Umbilical cord (tissue), 2 donors: ENCODE results near the gene GPR37L1. TPM values are rescaled to one million over a fixed set of nuclear protein-coding genes. Genes with fewer than 3 reads are reported as not detected.
"Not testable (repeated sequence)": the region's sequence is repeated elsewhere in the genome, so short reads cannot be mapped to it uniquely, and the experiment has no call there.

Experiments used
- DNase-seq: peaks from one replicate; pipeline ENCODE4 v3.0.0-alpha.2; 2015; ENCODE audit warnings: low spot score
- total RNA-seq: library from RNA; depleted of rRNA; stranded (reverse); fragments of >200 nt; gene quantifications from one replicate; pipeline ENCODE4 v1.2.3, GENCODE V29; 2014; ENCODE audit warnings: low replicate concordance; ENCODE audit not compliant: insufficient read depth

GPR37L1 gene
- total RNA-seq, 1 donor from 2014 or later, result 0.24 TPM

- no peak for DNase-seq
Measured at GRCh38 chr1:202133496-202133895, 10.8 kb downstream of the GPR37L1 start.

- DNase-seq, result no peak
Measured at GRCh38 chr1:202133989-202134388, 11.3 kb downstream of the GPR37L1 start.

- DNase-seq, result no peak
Measured at GRCh38 chr1:202134645-202135172, 12.0 kb downstream of the GPR37L1 start.

- peak; percentile 68 for DNase-seq
Measured at GRCh38 chr1:202135221-202135721, 12.6 kb downstream of the GPR37L1 start.

- no peak for DNase-seq
Measured at GRCh38 chr1:202140833-202141232, 18.1 kb downstream of the GPR37L1 start.

DNA sequence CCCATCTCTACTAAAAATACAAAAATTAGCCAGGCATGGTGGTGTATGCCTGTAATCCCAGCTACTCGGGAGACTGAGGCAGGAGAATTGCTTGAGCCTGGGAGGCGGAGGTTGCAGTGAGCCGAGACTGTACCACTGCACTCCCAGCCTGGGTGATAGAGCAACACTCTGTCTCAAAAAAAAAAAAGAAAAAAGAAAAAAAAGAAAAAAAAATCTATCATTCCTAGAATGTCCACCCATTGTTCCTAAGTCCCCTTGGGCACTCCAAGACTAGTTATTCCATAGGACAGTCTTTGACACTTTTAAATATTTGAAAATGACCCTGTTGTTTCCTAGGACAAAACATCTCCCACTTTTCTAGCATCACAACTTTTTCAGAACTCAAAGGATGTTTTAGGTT is 18.8 kb downstream of the GPR37L1 start:
- not testable (repeated sequence) for DNase-seq

GRCh38 chr1:202143011-202143767 is 20.5 kb downstream of the GPR37L1 start:
- DNase-seq, result peak; percentile 64

GRCh38 chr1:202143768-202144401 is 21.2 kb downstream of the GPR37L1 start:
- DNase-seq, result no peak

DNA sequence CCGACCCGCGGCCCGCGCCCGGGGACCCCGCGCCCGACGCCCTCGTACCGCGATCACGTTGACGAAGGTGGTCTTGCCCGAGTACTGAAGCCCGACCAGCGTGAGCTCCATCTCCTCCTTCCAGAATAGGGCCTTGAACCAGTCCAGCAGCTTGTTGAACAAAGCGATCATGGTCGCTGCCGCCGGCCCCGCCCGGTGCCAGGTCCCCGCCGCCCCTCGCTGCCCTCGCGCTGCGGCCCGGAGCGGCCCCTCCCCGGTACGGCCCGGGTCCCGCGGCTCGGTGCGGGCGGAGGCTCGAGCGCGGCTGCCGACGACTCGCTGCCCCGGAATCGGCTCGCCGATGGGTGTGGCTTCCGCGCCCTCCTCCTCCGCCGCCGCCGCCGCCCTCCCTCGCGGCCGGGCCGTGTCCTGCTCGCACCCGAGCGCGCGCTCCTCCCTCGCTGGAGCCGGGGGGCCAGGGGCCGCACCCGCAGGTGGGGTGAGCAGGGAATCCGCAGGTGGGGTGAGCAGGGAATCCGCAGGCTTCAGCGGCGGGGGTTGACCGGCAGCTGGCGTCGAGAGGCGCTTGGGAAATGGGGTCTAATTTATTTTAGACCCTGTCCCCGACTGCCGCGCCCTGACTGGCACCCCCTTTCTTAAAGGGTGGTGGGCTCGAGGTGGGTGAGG is 21.8 kb downstream of the GPR37L1 start, which contains the start of gene ARL8A:
Gene ARL8A, minus strand, starts transcription at position 336 of the 666 bp plus-strand sequence. Its CDS starts 165 bp downstream, at position 171.
- peak; percentile 65 for DNase-seq

DNA sequence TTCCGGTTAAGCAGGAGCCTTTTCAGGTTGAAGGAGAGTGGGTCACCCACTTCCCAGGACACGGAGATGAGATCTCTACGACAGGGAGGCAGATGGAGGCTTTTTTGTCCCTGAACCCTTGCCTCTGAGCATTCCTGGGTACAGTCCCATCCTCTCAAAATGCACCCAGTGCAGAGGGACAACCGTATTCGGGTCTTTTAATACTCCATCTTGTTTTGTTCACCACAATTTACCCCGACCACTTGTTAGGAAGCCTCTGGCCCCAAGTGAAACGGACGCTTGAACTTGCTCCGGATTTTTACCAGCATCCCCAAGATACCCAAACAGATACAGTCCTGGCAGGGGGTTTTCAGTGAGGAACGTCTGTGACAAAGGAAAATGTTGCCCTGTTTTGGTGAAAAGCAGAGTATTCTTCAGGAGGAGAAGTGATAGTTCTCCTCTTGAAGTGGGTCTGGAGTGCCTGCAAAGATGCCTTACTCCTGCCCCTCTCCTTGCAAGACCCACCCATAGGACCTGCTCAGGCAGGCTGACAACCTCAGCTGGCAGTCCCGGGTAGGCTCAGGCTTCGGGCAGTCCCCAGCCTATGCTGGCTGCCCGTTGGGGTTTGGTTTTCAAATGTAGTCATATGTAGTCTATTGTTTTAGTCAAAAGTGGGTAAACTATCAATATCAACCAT is 22.5 kb downstream of the GPR37L1 start:
- no peak for DNase-seq

GRCh38 chr1:202145744-202146140 is 23.0 kb downstream of the GPR37L1 start:
- DNase-seq, result not testable (repeated sequence)

DNA sequence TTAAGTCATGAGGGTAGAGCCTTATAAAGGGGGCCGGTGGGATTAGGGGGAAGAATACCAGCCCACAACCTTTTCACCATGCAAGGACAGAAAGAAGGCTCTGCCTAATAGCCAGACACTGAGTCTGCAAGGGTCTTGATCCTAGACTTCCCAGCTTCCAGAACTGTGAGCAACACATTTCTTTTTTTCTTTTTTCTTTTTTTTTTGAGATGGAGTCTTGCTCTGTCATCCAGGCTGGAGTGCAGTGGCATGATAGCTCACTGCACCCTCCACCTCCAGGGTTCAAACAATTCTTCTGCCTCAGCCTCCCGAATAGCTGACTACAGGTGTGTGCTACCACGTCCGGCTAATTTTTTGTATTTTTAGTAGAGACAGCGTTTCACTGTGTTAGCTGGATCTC is 23.6 kb downstream of the GPR37L1 start:
- DNase-seq, result no peak

DNA sequence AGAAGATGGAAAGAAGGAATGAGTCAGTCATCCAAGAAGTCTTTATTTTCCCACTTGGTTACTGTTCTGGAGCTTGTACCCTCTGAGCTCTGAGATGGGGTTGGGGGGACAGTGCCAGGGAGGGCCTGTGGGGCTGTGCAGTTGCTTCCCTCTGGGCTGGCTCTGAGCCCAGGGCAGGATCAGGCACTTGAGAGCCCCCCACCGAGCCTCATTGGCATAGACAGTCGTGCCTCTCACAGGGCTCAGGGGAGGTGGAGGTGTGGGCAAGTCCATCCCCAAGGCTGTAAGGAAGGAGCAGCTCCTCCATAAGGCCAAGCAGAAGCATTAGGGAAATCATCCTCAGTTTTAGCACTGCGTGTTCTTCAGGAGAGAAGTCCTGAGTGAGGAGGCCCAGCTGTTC is 24.3 kb downstream of the GPR37L1 start:
- no peak for DNase-seq

DNA sequence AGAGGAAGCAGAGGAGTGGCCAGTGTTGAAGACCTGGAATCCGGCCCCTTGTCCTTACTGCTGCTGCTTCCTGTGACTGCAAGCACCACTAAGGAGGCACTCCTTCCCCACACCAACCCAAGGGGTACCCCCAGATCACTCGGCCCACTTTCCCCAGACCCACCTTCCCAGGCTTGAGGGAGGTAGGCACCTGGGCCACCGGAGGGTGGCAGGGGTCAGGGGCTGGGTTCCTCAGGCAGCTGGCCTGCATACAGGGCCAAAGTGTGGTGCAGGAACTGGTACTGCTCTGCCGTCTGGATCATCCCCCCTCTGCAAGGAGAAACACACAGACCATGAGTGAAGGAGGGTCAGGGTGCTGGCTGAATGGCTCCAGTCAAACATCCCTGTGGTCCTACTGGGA is 25.7 kb downstream of the GPR37L1 start:
- no peak for DNase-seq

- DNase-seq, result no peak
Measured at GRCh38 chr1:202149566-202149965, 26.8 kb downstream of the GPR37L1 start.

DNA sequence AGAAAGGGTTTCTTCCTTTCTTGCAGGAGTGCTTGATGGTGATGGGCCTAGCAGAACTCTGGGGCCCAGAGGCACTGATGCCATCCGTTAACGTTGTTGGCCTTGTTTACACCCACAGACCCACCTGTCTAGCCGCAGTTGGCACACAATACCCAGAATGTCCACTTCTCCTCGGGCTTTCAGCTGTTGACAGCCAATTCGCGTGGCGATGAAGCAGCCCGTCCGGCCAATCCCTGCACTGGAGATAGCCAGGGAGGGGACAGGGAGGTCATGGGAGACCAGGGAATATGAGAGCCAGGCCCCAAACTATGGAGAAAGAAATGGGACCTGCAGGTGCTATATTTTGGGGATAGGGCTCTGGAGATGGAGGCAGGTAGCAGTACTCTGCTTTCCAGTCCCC is 27.5 kb downstream of the GPR37L1 start:
- DNase-seq, result no peak

- DNase-seq, result no peak
Measured at GRCh38 chr1:202150602-202151001, 27.9 kb downstream of the GPR37L1 start.

- no peak for DNase-seq
Measured at GRCh38 chr1:202151045-202151444, 28.3 kb downstream of the GPR37L1 start.

GRCh38 chr1:202152399-202152798 is 29.7 kb downstream of the GPR37L1 start:
- no peak for DNase-seq

GRCh38 chr1:202153284-202153683 is 30.6 kb downstream of the GPR37L1 start:
- no peak for DNase-seq

DNA sequence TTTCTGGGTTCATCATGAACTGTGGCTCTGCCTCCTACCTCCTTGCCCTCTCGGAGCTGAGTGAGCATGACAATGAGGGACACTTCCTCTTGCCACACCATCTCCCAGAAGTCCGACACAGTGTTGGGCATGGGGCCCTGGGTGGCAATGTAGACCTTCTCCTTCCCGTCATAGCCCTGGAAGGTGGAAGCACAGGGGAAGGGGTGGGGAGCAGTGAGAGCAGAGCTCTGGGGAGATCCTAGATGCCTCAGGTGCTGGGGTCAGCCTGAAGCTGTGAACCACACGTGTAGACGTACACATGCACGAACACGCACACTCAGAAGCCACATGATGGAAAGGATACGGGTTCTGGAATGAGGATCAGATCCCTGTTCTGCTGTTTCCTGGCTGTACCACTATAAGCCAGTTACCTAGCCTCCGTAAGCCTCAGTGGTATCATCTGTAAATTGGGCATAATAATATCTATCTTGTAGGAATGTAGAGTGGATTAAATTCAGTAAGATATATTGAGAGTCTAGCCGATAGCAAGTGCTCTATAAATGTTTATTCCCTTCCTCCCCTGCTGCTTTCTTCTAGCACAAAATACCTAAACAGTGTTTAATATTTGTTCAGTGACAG is 31.5 kb downstream of the GPR37L1 start:
- DNase-seq, result no peak
